Liver (tissue), 9 donors: ENCODE measurements around the gene GJD3. TPM values are rescaled to one million over a fixed set of nuclear protein-coding genes. Genes with fewer than 3 reads are reported as not detected.
A peak's percentile ranks its signal among the peaks of the same experiment; 100 is the strongest.

Experiments
- DNase-seq: peaks from one replicate; pipeline ENCODE4 v3.0.0-alpha.2; 2017; ENCODE audit warnings: low spot score
- H3K27ac ChIP-seq, 2 donors: one replicate each; pipeline ENCODE4 v1.7.0; 2013; ENCODE audit warnings: inconsistent platforms in 2 of 2, low read length in 2 of 2, control low read depth in 1 of 2, low read depth in 1 of 2, mild to moderate bottlenecking in 1 of 2
- H3K27me3 ChIP-seq, 4 donors: one replicate each; pipeline versions ENCODE4 v1.6.1 to v1.7.0; 2013; ENCODE audit warnings: low read length in 3 of 4, inconsistent platforms in 1 of 4, mild to moderate bottlenecking in 1 of 4, moderate library complexity in 1 of 4; ENCODE audit not compliant: control insufficient read depth in 4 of 4, insufficient read depth in 4 of 4
- H3K36me3 ChIP-seq, 4 donors: one replicate each; pipeline versions ENCODE4 v1.6.1 to v1.7.0; 2013; ENCODE audit warnings: low read length in 3 of 4, mild to moderate bottlenecking in 3 of 4, low read depth in 1 of 4, moderate library complexity in 1 of 4; ENCODE audit not compliant: control insufficient read depth in 4 of 4, insufficient read depth in 3 of 4
- H3K4me1 ChIP-seq, 4 donors: one replicate each; pipeline versions ENCODE4 v1.6.1 to v1.7.0; 2013; ENCODE audit warnings: low read length in 3 of 4, mild to moderate bottlenecking in 3 of 4, moderate library complexity in 1 of 4; ENCODE audit not compliant: control insufficient read depth in 4 of 4, insufficient read depth in 4 of 4
- H3K4me3 ChIP-seq, 3 donors: one replicate each; pipeline versions ENCODE4 v1.6.1 to v1.7.0; 2013; ENCODE audit warnings: low read length in 3 of 3, control low read depth in 1 of 3, low read depth in 1 of 3, mild to moderate bottlenecking in 1 of 3
- H3K9ac ChIP-seq, 2 donors: one replicate each; pipeline ENCODE4 v1.7.0; 2013; ENCODE audit warnings: low read length in 2 of 2, mild to moderate bottlenecking in 2 of 2, moderate library complexity in 2 of 2, control low read depth in 1 of 2, low read depth in 1 of 2
- H3K9me3 ChIP-seq, 4 donors: one replicate each; pipeline versions ENCODE4 v1.6.1 to v1.7.0; 2013; ENCODE audit warnings: low read length in 3 of 4; ENCODE audit not compliant: control insufficient read depth in 4 of 4
- CTCF ChIP-seq: fragments of 150-350 bp; IDR thresholded peaks from 2 replicates; pipeline ENCODE4 v1.5.1; 2017; ENCODE audit warnings: improper control_type of control experiment, low read depth, low read length; ENCODE audit not compliant: missing input control
- EGR1 ChIP-seq, 2 donors: IDR thresholded peaks; 2 replicates each; pipeline ENCODE4 v1.6.1; 2016 to 2018; ENCODE audit warnings: antibody characterized with exemption in 2 of 2, low read depth in 2 of 2
- FOXA1 ChIP-seq: IDR thresholded peaks from 2 replicates; pipeline ENCODE4 v1.6.1; 2016; ENCODE audit warnings: antibody characterized with exemption
- GABPA ChIP-seq, 2 donors: IDR thresholded peaks in 1 of 2; conservative IDR thresholded peaks in 1 of 2; 2 replicates each; pipeline ENCODE4 v1.6.1; 2016; ENCODE audit warnings: antibody characterized with exemption in 2 of 2, mild to moderate bottlenecking in 1 of 2, moderate library complexity in 1 of 2
- HNF4A ChIP-seq, 2 donors: conservative IDR thresholded peaks; 2 replicates each; pipeline ENCODE4 v1.6.1; 2016; ENCODE audit warnings: antibody characterized with exemption in 2 of 2, mild to moderate bottlenecking in 2 of 2
- JUND ChIP-seq, 2 donors: IDR thresholded peaks; 2 replicates each; pipeline ENCODE4 v1.6.1; 2016; ENCODE audit warnings: antibody characterized with exemption in 2 of 2
- NR2F2 ChIP-seq: IDR thresholded peaks from 2 replicates; pipeline ENCODE4 v1.6.1; 2016; ENCODE audit warnings: antibody characterized with exemption
- RAD21 ChIP-seq, 2 donors: IDR thresholded peaks; 2 replicates each; pipeline ENCODE4 v1.6.1; 2016; ENCODE audit warnings: antibody characterized with exemption in 2 of 2, mild to moderate bottlenecking in 2 of 2
- RXRA ChIP-seq, 2 donors: IDR thresholded peaks; 2 replicates each; pipeline ENCODE4 v1.6.1; 2017 to 2018; ENCODE audit warnings: antibody characterized with exemption in 2 of 2, mild to moderate bottlenecking in 1 of 2
- SP1 ChIP-seq: IDR thresholded peaks from 2 replicates; pipeline ENCODE4 v1.6.1; 2018; ENCODE audit warnings: antibody characterized with exemption, mild to moderate bottlenecking
- TAF1 ChIP-seq: conservative IDR thresholded peaks from 2 replicates; pipeline ENCODE4 v1.6.1; 2016; ENCODE audit warnings: antibody characterized with exemption, mild to moderate bottlenecking
- YY1 ChIP-seq: IDR thresholded peaks from 2 replicates; pipeline ENCODE4 v1.6.1; 2016; ENCODE audit warnings: antibody characterized with exemption, mild to moderate bottlenecking
- WGBS: extraction: QIAGEN DNeasy Blood & Tissue Kit; methylation state at CpG from one replicate; pipeline ENCODE4 v1.1.7; 2013; 5-methylcytosine and 5-hydroxymethylcytosine counted together
- polyA plus RNA-seq, 2 donors: library from polyadenylated mRNA; stranded (reverse) in 1 of 2; unstranded in 1 of 2; fragments of 200-250 nt in 1 of 2; fragments of >200 nt in 1 of 2; fragmentation: Nextera tagmentation in 1 of 2; extraction: Ambion mirVana in 1 of 2; gene quantifications; one replicate each; pipeline versions ENCODE4 v1.2.1 to v1.2.3, GENCODE V29; 2013 to 2015
- total RNA-seq, 2 donors: library from RNA; depleted of rRNA; stranded (reverse); fragments of >200 nt; gene quantifications; one replicate each; pipeline ENCODE4 v1.2.3, GENCODE V29; 2014
- TF ChIP-seq, protein P1 (sequence below): IDR thresholded peaks from 2 replicates; pipeline ENCODE4 v1.6.1; 2016; ENCODE audit warnings: antibody characterized with exemption
- TF ChIP-seq, protein P2 (sequence below): IDR thresholded peaks from 2 replicates; pipeline ENCODE4 v1.6.1; 2016; ENCODE audit warnings: antibody characterized with exemption, mild to moderate bottlenecking
- TF ChIP-seq, protein P3 (sequence below): IDR thresholded peaks from 2 replicates; pipeline ENCODE4 v1.6.1; 2016; ENCODE audit warnings: antibody characterized with exemption
- donor health status: healthy.
- donor health status: healthy.
- donor health status: healthy.
- donor health status: healthy.
- donor health status: healthy.

Gene GJD3
- total and polyA plus RNA-seq, 4 donors = 0.47 to 0.59 (median 0.48) TPM; not detected in 1

DNA sequence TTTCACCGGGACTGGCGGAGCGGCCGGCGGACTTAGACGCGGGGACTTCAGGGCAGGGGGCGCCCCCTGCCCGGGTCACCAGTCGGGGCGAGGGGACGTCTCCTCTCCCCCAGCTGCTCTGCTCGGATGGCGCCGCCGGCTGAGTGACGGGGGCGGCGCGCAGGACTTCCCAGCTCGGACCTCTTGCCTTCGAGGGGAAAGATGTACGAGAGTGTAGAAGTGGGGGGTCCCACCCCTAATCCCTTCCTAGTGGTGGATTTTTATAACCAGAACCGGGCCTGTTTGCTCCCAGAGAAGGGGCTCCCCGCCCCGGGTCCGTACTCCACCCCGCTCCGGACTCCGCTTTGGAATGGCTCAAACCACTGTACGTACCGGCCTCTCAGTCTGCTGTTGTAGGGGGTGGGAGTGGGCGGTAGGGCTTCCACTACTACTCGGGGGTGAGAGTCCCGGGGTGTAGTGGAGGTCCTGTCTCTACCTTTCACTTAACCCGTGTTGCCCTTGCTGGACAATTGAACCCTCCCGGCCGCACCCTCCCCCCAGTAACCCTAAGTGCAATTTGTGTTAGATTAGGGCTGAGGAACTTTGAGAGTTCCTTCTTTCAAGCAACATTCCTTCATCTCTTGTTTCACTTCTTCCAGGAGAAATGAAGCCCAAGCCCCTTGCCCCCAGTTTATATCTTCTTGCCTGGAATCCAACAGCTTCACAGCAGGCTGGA lies 21.9 kb downstream of the GJD3 start:
- 3% methylated on average over 38 of the region's 38 CpGs for WGBS
- TF ChIP-seq HNF4A (conservative IDR thresholded peaks at IDR 0.05) (peak; percentile 29 to 35), FOXA1 (no peak), RXRA (IDR thresholded peaks at IDR 0.05) (peak in 1 of 2 donors; percentile 12)
- H3K4me1 ChIP-seq = peaks cover 22 to 82% (median 58%) of the 10 kb centered on the region in 4 donors
- H3K36me3 ChIP-seq = no peaks in the 10 kb centered on the region
- H3K4me3 ChIP-seq = peak overlapping the region; percentile 83 to 95 (median 89)
- H3K27me3 ChIP-seq = no peaks in the 10 kb centered on the region
- DNase-seq = peak; percentile 38
- peak overlapping the region; percentile 97 to 99 for H3K27ac ChIP-seq
- no peaks in the 10 kb centered on the region for H3K9me3 ChIP-seq
- H3K9ac ChIP-seq = peak overlapping the region; percentile 78 to 89

GRCh38 chr17:40341808-40342503 lies 22.6 kb downstream of the GJD3 start:
- Histone ChIP-seq H3K9ac (peak overlapping the region; percentile 78 to 89), H3K27me3 (no peaks in the 10 kb centered on the region), H3K4me3 (peak overlapping the region; percentile 83 to 95 (median 89)), H3K36me3 (no peaks in the 10 kb centered on the region), H3K9me3 (no peaks in the 10 kb centered on the region), H3K4me1 (peaks cover 18 to 82% (median 54%) of the 10 kb centered on the region in 4 donors), H3K27ac (peak overlapping the region; percentile 97 to 99)
- TF ChIP-seq EGR1 (IDR thresholded peaks at IDR 0.05; ENCODE audit: low read depth in 2 of 2) (peak; percentile 6 to 31), TAF1 (no peak), SP1 (no peak), CTCF (no peak), HNF4A (conservative IDR thresholded peaks at IDR 0.05) (peak in 1 of 2 donors; percentile 12), YY1 (no peak), RXRA (IDR thresholded peaks at IDR 0.05) (peak in 1 of 2 donors; percentile 36), JUND (IDR thresholded peaks at IDR 0.05) (no peak), NR2F2 (peak; percentile 38), GABPA (IDR thresholded peaks at IDR 0.05 in 1 of 2, conservative IDR thresholded peaks at IDR 0.05 in 1 of 2) (no peak)
- TF ChIP-seq, protein P1, sequence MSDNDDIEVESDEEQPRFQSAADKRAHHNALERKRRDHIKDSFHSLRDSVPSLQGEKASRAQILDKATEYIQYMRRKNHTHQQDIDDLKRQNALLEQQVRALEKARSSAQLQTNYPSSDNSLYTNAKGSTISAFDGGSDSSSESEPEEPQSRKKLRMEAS = peak; percentile 10
- DNase-seq = peak; percentile 79
- 1% methylated on average over 55 of the region's 55 CpGs for WGBS

DNA sequence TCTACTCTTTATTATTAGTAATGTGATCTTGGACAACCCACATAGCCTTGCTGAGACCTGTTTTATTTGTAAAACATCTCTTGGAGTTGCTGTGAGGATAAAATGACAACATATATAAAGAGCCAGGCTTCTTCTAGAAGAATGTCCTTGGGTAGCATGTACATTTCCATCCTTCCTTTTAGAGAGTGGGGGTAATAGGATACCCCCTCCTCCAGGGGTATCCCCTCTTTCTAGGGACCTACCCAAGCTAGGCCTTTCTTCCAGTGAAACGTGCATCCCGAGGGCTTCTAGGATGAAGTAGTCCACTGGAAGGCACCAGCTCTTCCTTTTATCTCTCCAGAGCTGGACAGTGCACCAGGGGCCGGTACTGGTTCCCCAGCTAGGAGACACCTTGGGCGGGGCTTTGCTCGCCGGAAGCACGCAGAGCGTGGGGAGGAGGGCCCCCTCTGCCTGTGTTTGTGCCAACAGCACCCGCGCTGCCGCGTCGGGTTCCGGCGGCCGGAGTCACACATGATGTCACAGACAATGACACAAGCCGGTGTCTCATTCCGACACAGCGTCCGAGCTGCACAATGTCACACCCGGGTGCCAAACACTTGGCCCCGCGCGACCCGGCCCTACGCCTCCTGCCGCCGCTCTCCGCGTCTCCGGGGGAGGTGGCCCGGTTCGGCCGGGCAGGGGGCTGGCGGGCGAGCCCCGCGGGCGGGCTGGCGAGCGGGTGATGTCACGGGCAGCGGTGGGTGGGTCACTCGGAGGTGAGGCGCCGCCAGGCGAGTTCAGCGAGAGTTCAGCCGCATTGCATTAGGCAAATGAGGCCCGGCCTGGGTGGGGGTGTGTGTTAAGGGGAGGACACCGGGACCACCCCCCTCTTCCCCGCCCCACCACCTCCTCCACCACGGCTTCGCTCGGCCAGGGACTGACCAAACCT lies 23.4 kb downstream of the GJD3 start:
- peak; percentile 74 for DNase-seq
- H3K27me3 ChIP-seq = no peaks in the 10 kb centered on the region
- H3K27ac ChIP-seq = peak overlapping the region; percentile 97 to 99
- H3K9me3 ChIP-seq = no peaks in the 10 kb centered on the region
- peak overlapping the region; percentile 77 to 83 (median 82) for H3K4me3 ChIP-seq
- under 1% methylated on average over 55 of the region's 55 CpGs for WGBS
- no peaks in the 10 kb centered on the region for H3K36me3 ChIP-seq
- H3K4me1 ChIP-seq = peaks cover 11 to 75% (median 46%) of the 10 kb centered on the region in 4 donors
- H3K9ac ChIP-seq = peak overlapping the region; percentile 45 to 60
- TF ChIP-seq FOXA1 (no peak), JUND (IDR thresholded peaks at IDR 0.05) (peak in 1 of 2 donors; percentile 11), TAF1 (no peak), RAD21 (IDR thresholded peaks at IDR 0.05) (peak; percentile 22 to 64), RXRA (IDR thresholded peaks at IDR 0.05) (peak in 1 of 2 donors; percentile 47), SP1 (peak; percentile 62), HNF4A (conservative IDR thresholded peaks at IDR 0.05) (peak; percentile 20 to 26), GABPA (IDR thresholded peaks at IDR 0.05 in 1 of 2, conservative IDR thresholded peaks at IDR 0.05 in 1 of 2) (peak; percentile 74 to 88)
- TF ChIP-seq, protein P2, sequence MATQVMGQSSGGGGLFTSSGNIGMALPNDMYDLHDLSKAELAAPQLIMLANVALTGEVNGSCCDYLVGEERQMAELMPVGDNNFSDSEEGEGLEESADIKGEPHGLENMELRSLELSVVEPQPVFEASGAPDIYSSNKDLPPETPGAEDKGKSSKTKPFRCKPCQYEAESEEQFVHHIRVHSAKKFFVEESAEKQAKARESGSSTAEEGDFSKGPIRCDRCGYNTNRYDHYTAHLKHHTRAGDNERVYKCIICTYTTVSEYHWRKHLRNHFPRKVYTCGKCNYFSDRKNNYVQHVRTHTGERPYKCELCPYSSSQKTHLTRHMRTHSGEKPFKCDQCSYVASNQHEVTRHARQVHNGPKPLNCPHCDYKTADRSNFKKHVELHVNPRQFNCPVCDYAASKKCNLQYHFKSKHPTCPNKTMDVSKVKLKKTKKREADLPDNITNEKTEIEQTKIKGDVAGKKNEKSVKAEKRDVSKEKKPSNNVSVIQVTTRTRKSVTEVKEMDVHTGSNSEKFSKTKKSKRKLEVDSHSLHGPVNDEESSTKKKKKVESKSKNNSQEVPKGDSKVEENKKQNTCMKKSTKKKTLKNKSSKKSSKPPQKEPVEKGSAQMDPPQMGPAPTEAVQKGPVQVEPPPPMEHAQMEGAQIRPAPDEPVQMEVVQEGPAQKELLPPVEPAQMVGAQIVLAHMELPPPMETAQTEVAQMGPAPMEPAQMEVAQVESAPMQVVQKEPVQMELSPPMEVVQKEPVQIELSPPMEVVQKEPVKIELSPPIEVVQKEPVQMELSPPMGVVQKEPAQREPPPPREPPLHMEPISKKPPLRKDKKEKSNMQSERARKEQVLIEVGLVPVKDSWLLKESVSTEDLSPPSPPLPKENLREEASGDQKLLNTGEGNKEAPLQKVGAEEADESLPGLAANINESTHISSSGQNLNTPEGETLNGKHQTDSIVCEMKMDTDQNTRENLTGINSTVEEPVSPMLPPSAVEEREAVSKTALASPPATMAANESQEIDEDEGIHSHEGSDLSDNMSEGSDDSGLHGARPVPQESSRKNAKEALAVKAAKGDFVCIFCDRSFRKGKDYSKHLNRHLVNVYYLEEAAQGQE = peak; percentile 70
- TF ChIP-seq, protein P3, sequence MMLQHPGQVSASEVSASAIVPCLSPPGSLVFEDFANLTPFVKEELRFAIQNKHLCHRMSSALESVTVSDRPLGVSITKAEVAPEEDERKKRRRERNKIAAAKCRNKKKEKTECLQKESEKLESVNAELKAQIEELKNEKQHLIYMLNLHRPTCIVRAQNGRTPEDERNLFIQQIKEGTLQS = no peak
